ENCODE results near the gene CEP192.

CEP192 gene

DNA sequence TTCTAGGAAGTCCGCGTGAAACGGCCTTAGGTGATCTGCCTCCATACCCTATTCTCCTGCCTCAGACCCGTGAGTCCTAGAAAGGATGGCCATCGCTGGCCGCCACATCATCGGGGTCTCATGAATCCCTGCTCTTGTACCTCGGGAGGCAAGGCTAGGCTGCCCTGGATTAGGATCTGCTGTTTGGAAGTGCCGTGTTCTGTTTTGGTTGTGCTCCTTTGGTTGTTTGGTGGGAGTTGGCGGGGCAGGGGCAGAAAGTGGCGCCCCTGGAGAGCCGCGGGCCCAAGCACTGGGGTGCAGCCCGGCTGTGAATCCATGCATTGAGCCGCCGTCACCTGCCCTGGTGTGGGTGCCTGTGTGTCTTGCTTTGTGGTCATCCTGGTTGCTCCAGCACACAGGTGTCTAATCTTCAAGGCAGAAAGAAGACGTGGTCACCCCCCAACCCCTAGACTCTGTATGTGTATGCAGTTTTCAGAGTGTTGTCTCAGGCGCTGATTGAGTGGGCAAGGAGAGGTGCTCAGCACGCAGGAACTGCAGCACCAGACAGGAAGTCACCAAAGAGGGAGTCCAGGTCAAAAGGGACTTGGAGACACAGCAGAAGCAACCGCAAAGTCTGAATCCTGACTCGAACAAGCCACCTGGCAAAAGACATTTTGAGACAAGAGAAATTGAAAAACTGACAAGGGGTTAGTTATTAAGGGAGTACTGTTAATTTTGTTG, 147.4 kb downstream of the CEP192 start:
- H3K4me1 ChIP-seq (ENCODE audit: control insufficient read depth, insufficient read depth, low read length) = no peaks in the 10 kb centered on the region
- no peak overlapping the region for H3K4me3 ChIP-seq (ENCODE audit: low read depth, low read length)
- no peak overlapping the region for H3K27ac ChIP-seq (ENCODE audit: extremely low read depth, low read depth, low read length)
- ChIA-PET POLR2A (no interaction called here), CTCF (no interaction called here)
- no peaks in the 10 kb centered on the region for H3K36me3 ChIP-seq (ENCODE audit: control insufficient read depth in 2 of 2, insufficient read depth in 1 of 2, low read length in 2 of 2)
- no peaks in the 10 kb centered on the region for H3K9me3 ChIP-seq (ENCODE audit: control insufficient read depth, insufficient read depth, low read depth, low read length)
- TF ChIP-seq GLI2 (tag by site-specific recombination; IDR thresholded peaks at IDR 0.05; ENCODE audit: borderline replicate concordance, low read depth) (no peak), MZF1 (tag by site-specific recombination; IDR thresholded peaks at IDR 0.05; ENCODE audit: borderline replicate concordance) (no peak), ZNF626 (tag by site-specific recombination; IDR thresholded peaks at IDR 0.05) (no peak), ZFP69B (tag by site-specific recombination; IDR thresholded peaks at IDR 0.05) (no peak), HOXD13 (CRISPR knock-in tag; IDR thresholded peaks at IDR 0.05; ENCODE audit: borderline replicate concordance) (no peak)

GRCh38 chr18:13139885-13140450, 148.8 kb downstream of the CEP192 start:
- ChIA-PET POLR2A (no interaction called here), CTCF (interaction anchor here (0.6 to 1.8 kb wide), 3 partner anchors 20 to 263 kb away, joined by 3 to 6 read pairs (median 3); no protein-coding TSS in a partner anchor)
- no peaks in the 10 kb centered on the region for H3K36me3 ChIP-seq (ENCODE audit: control insufficient read depth in 2 of 2, insufficient read depth in 1 of 2, low read length in 2 of 2)
- no peak overlapping the region for H3K27ac ChIP-seq (ENCODE audit: extremely low read depth, low read depth, low read length)
- H3K4me1 ChIP-seq (ENCODE audit: control insufficient read depth, insufficient read depth, low read length) = no peaks in the 10 kb centered on the region
- no peak for TF ChIP-seq ZNF548 (tag by site-specific recombination; IDR thresholded peaks at IDR 0.05)
- no peak for TF ChIP-seq ZNF639 (tag by site-specific recombination; IDR thresholded peaks at IDR 0.05)
- TF ChIP-seq WT1 (tag by site-specific recombination; IDR thresholded peaks at IDR 0.05) = no peak
- TF ChIP-seq, protein P1, sequence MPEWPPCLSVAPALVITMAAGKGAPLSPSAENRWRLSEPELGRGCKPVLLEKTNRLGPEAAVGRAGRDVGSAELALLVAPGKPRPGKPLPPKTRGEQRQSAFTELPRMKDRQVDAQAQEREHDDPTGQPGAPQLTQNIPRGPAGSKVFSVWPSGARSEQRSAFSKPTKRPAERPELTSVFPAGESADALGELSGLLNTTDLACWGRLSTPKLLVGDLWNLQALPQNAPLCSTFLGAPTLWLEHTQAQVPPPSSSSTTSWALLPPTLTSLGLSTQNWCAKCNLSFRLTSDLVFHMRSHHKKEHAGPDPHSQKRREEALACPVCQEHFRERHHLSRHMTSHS (tag by site-specific recombination; IDR thresholded peaks at IDR 0.05) = no peak
- no peak for TF ChIP-seq MZF1 (tag by site-specific recombination; IDR thresholded peaks at IDR 0.05; ENCODE audit: borderline replicate concordance)
- TF ChIP-seq ZBTB6 (tag by site-specific recombination; IDR thresholded peaks at IDR 0.05) = no peak
- H3K9me3 ChIP-seq (ENCODE audit: control insufficient read depth, insufficient read depth, low read depth, low read length) = no peaks in the 10 kb centered on the region
- no peak overlapping the region for H3K4me3 ChIP-seq (ENCODE audit: low read depth, low read length)

DNA sequence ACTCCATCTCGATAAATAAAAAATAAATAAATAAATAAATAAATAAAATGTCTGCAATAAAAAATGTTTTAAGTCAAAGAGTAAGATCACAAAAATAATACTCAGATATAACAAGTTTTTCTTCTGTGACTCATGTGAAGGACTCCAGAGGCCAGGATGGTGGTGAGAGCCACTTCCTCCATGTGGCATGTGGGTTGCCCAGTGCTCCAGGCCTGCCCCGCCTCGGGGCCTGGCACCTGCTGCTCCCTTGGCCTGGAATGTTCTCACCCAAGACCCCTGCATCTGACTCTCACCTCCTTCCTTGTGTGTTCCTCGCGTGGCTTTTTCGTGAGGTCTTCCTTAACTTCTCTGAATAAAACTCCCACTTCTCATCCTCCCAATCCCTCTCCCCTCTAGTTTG, 150.0 kb downstream of the CEP192 start:
- no peaks in the 10 kb centered on the region for H3K9me3 ChIP-seq (ENCODE audit: control insufficient read depth, insufficient read depth, low read depth, low read length)
- no peak overlapping the region for H3K27ac ChIP-seq (ENCODE audit: extremely low read depth, low read depth, low read length)
- ChIA-PET CTCF (interaction anchor here (0.9 to 1.8 kb wide), 2 partner anchors 18 to 46 kb away, joined by 3 to 6 read pairs; no protein-coding TSS in a partner anchor), POLR2A (no interaction called here)
- no peaks in the 10 kb centered on the region for H3K4me1 ChIP-seq (ENCODE audit: control insufficient read depth, insufficient read depth, low read length)
- TF ChIP-seq ZNF561 (tag by site-specific recombination; IDR thresholded peaks at IDR 0.05; ENCODE audit: borderline replicate concordance) (no peak), ZNF76 (tag by site-specific recombination; IDR thresholded peaks at IDR 0.05; ENCODE audit: borderline replicate concordance, low read depth) (no peak), BCL11B (tag by site-specific recombination; IDR thresholded peaks at IDR 0.05; ENCODE audit: low read depth) (no peak), ZNF701 (tag by site-specific recombination; IDR thresholded peaks at IDR 0.05) (no peak), TRIM28 (IDR thresholded peaks at IDR 0.05; ENCODE audit: borderline replicate concordance, low read length) (no peak), SETDB1 (IDR thresholded peaks at IDR 0.05; ENCODE audit: insufficient read length, low read length) (no peak), ZNF341 (tag by site-specific recombination; IDR thresholded peaks at IDR 0.05; ENCODE audit: low read depth) (no peak), ZNF133 (tag by site-specific recombination; IDR thresholded peaks at IDR 0.05) (no peak), ZNF792 (tag by site-specific recombination; IDR thresholded peaks at IDR 0.05) (no peak), ZNF670 (tag by site-specific recombination; IDR thresholded peaks at IDR 0.05; ENCODE audit: low read depth) (no peak), WT1 (tag by site-specific recombination; IDR thresholded peaks at IDR 0.05) (no peak), ZNF654 (tag by site-specific recombination; IDR thresholded peaks at IDR 0.05; ENCODE audit: low read depth) (no peak), ZNF677 (tag by site-specific recombination; IDR thresholded peaks at IDR 0.05) (no peak), ZNF274 (IDR thresholded peaks at IDR 0.05; ENCODE audit: low read length) (no peak), ZNF274 (tag by site-specific recombination; IDR thresholded peaks at IDR 0.05; ENCODE audit: borderline replicate concordance) (no peak), ZNF266 (tag by site-specific recombination; IDR thresholded peaks at IDR 0.05; ENCODE audit: low read depth) (no peak), ZNF211 (tag by site-specific recombination; IDR thresholded peaks at IDR 0.05; ENCODE audit: low read depth) (no peak), ZNF146 (tag by site-specific recombination; IDR thresholded peaks at IDR 0.05) (no peak), SALL2 (tag by site-specific recombination; IDR thresholded peaks at IDR 0.05; ENCODE audit: borderline replicate concordance) (no peak)
- H3K36me3 ChIP-seq (ENCODE audit: control insufficient read depth in 2 of 2, insufficient read depth in 1 of 2, low read length in 2 of 2) = no peaks in the 10 kb centered on the region
- H3K4me3 ChIP-seq (ENCODE audit: low read depth, low read length) = no peak overlapping the region
